Measurements from ENCODE around the gene HACD4. TPM values are rescaled to one million over a fixed set of nuclear protein-coding genes. Genes with fewer than 3 reads are reported as not detected.

HACD4 gene
- polyA plus RNA-seq, 2 of the 4 experiments (the other 2 are of a cell fraction), result 1.5 to 4.4 TPM

- TF ChIP-seq ZFP36 (IDR thresholded peaks at IDR 0.05; ENCODE audit: borderline replicate concordance, partially characterized antibody) (no peak), RARB (CRISPR knock-in tag; IDR thresholded peaks at IDR 0.05) (no peak), NPAS2 (CRISPR knock-in tag; IDR thresholded peaks at IDR 0.05; ENCODE audit: borderline replicate concordance) (no peak)
- no peaks in the 10 kb centered on the region for H3K9me3 ChIP-seq
- ChIA-PET POLR2A (no interaction called here), CTCF (interaction anchor here (0.9 kb wide), 1 partner anchor 14 kb away, joined by 3 read pairs; no protein-coding TSS in a partner anchor)
- DNase-seq (ENCODE audit: low read depth in 1 of 2, low spot score in 1 of 2), result no peak
- no peak for FAIRE-seq
- no peak overlapping the region for H3K4me3 ChIP-seq
- H3K4me2 ChIP-seq, result no peak overlapping the region
- whole genome bisulfite sequencing (ENCODE audit: missing lambda C conversion rate), result 79% methylated on average over 3 of the region's 3 CpGs
- ATAC-seq, result no peak
- H3K4me1 ChIP-seq, result no peaks in the 10 kb centered on the region
- H3K27ac ChIP-seq, result no peak overlapping the region
Measured at GRCh38 chr9:20994486-20994885, 37.0 kb downstream of the HACD4 start.

GRCh38 chr9:20990867-20991266, 40.6 kb downstream of the HACD4 start:
- no peaks in the 10 kb centered on the region for H3K9me3 ChIP-seq
- POLR2A ChIA-PET, result no interaction called here
- H3K4me1 ChIP-seq, result peaks cover 10% of the 10 kb centered on the region; the same call in 2 of the 3 replicates
- CTCF ChIA-PET, result interaction anchor here (0.8 to 1.5 kb wide), 3 partner anchors 11 to 50 kb away, joined by 3 to 5 read pairs (median 4); no protein-coding TSS in a partner anchor
- no peak overlapping the region for H3K4me3 ChIP-seq
- DNase-seq (ENCODE audit: low read depth in 1 of 2, low spot score in 1 of 2) (no peak), ATAC-seq (no peak), FAIRE-seq (no peak)
- WGBS (ENCODE audit: missing lambda C conversion rate), result 97% methylated on average over 2 of the region's 2 CpGs
- TF ChIP-seq KDM5A (IDR thresholded peaks at IDR 0.05) (no peak), NPAS2 (CRISPR knock-in tag; IDR thresholded peaks at IDR 0.05; ENCODE audit: borderline replicate concordance) (no peak), KDM1A (IDR thresholded peaks at IDR 0.05; ENCODE audit: low read depth) (no peak), ELK1 (IDR thresholded peaks at IDR 0.05; ENCODE audit: low read depth, low read length) (no peak), NFE2L2 (conservative IDR thresholded peaks at IDR 0.05; ENCODE audit: low read length) (no peak), PBX3 (IDR thresholded peaks at IDR 0.05) (no peak), PHF8 (IDR thresholded peaks at IDR 0.05; ENCODE audit: borderline replicate concordance, low read depth) (no peak), E2F6 (IDR thresholded peaks at IDR 0.05; ENCODE audit: borderline replicate concordance, low read depth) (no peak), ZNF302 (CRISPR knock-in tag; IDR thresholded peaks at IDR 0.05) (no peak)
- no peak overlapping the region for H3K4me2 ChIP-seq
- no peak overlapping the region for H3K27ac ChIP-seq

GRCh38 chr9:20989923-20990341, 41.5 kb downstream of the HACD4 start:
- no peak overlapping the region for H3K27ac ChIP-seq
- ChIA-PET POLR2A (no interaction called here), CTCF (interaction anchor here (1.4 to 1.5 kb wide), 2 partner anchors 49 to 121 kb away, joined by 5 to 6 read pairs; no protein-coding TSS in a partner anchor)
- peaks cover 10% of the 10 kb centered on the region; the same call in 2 of the 3 replicates for H3K4me1 ChIP-seq
- no peak overlapping the region for H3K4me3 ChIP-seq
- 84% methylated on average over 6 of the region's 6 CpGs for WGBS (ENCODE audit: missing lambda C conversion rate)
- no peak for FAIRE-seq
- no peak for ATAC-seq
- DNase-seq (ENCODE audit: low read depth in 1 of 2, low spot score in 1 of 2), result no peak
- TF ChIP-seq HEYL (CRISPR knock-in tag; IDR thresholded peaks at IDR 0.05) (no peak), CBX2 (IDR thresholded peaks at IDR 0.05; ENCODE audit: borderline replicate concordance, low read depth) (no peak), JUN (IDR thresholded peaks at IDR 0.05) (no peak)
- no peaks in the 10 kb centered on the region for H3K9me3 ChIP-seq
- no peak overlapping the region for H3K4me2 ChIP-seq

- Histone ChIP-seq H3K4me2 (peak overlapping the region; percentile 19; the same call in 2 of the 3 replicates), H3K9me3 (no peaks in the 10 kb centered on the region), H3K4me1 (peaks cover 10% of the 10 kb centered on the region; the same call in 2 of the 3 replicates), H3K4me3 (no peak overlapping the region), H3K27ac (no peak overlapping the region)
- FAIRE-seq (no peak), DNase-seq (ENCODE audit: low read depth in 1 of 2, low spot score in 1 of 2) (no peak), ATAC-seq (peak in 1 of 2 experiments; percentile 43; a peak in 2 of 6 replicates)
- WGBS (ENCODE audit: missing lambda C conversion rate), result 29% methylated on average over 3 of the region's 3 CpGs
- CTCF ChIA-PET, result interaction anchor here (1.4 kb wide), 1 partner anchor 122 kb away, joined by 6 read pairs; no protein-coding TSS in a partner anchor
- TF ChIP-seq CEBPB (IDR thresholded peaks at IDR 0.05) (0 out of 4 replicates have a peak, but pooled peaks of 1 of the 2 experiments have one; percentile 15), FOSL2 (IDR thresholded peaks at IDR 0.05) (no peak), FOSL2 (CRISPR knock-in tag; IDR thresholded peaks at IDR 0.05) (peak; percentile 41; the same call in 1 of the 2 replicates), REST (IDR thresholded peaks at IDR 0.05) (no peak)
- POLR2A ChIA-PET, result no interaction called here
Measured at GRCh38 chr9:20988671-20989315, 42.6 kb downstream of the HACD4 start.
